PC-3 (cell line): Measurements from ENCODE around the gene POGLUT3. TPM values are rescaled to one million over a fixed set of nuclear protein-coding genes. Genes with fewer than 3 reads are reported as not detected.

Experiments used
- ATAC-seq: fragments of 200-7000 bp; cut with Tn5 transposase; 2 replicates; pipeline ENCODE4 v1.9.1; 2020; ENCODE audit warnings: mild to moderate bottlenecking, moderate library complexity
- BruUV-seq: library from RNA; stranded (reverse); fragments of 400-500 nt; replicated peaks from 2 replicates; lab custom pipeline; 2021; lab: Mats Ljungman, UMichigan
- CTCF ChIA-PET: fragments of 300-600 bp; sonication (Branson Sonifier 250); formaldehyde crosslinking; loops from one replicate; lab custom pipeline; 2022; ENCODE audit warnings: antibody characterized with exemption; lab: Charles Lee
- POLR2A ChIA-PET: fragments of 300-600 bp; sonication (Branson Sonifier 250); formaldehyde crosslinking; loops from one replicate; lab custom pipeline; 2022; ENCODE audit warnings: antibody characterized with exemption; ENCODE audit not compliant: unreplicated experiment; lab: Charles Lee
- DNase-seq: peaks from one replicate; pipeline ENCODE4 v3.0.0-alpha.2; 2015
- H2AFZ ChIP-seq: fragments of 300-600 bp; sonication (generic); 2 replicates; pipeline ENCODE4 v1.6.0; 2016; ENCODE audit warnings: antibody characterized with exemption, low read length
- H3F3A ChIP-seq: fragments of 300-600 bp; sonication (generic); one replicate; pipeline ENCODE4 v1.6.0; 2017; ENCODE audit warnings: antibody characterized with exemption, low read length, control low read depth, mild to moderate bottlenecking; ENCODE audit not compliant: unreplicated experiment
- H3K27ac ChIP-seq: fragments of 300-600 bp; sonication (generic); 2 replicates; pipeline ENCODE4 v1.5.1; 2016; ENCODE audit warnings: mild to moderate bottlenecking, low read length
- H3K27me3 ChIP-seq: fragments of 300-600 bp; sonication (generic); 2 replicates; pipeline ENCODE4 v1.6.1; 2016; ENCODE audit warnings: low read length, mixed read lengths
- H3K36me3 ChIP-seq: fragments of 300-600 bp; sonication (generic); 2 replicates; pipeline ENCODE4 v1.6.1; 2016; ENCODE audit warnings: low read depth, mixed run types, low read length, mixed read lengths
- H3K4me1 ChIP-seq: fragments of 300-600 bp; sonication (generic); 2 replicates; pipeline ENCODE4 v1.5.1; 2016; ENCODE audit warnings: low read length; ENCODE audit not compliant: insufficient read depth
- H3K4me2 ChIP-seq: fragments of 300-600 bp; sonication (generic); 2 replicates; pipeline ENCODE4 v1.6.0; 2016; ENCODE audit warnings: low read length
- H3K4me3 ChIP-seq: fragments of 300-600 bp; sonication (generic); 2 replicates; pipeline ENCODE4 v1.5.1; 2016; ENCODE audit warnings: mild to moderate bottlenecking, low read length, mixed read lengths
- H3K79me2 ChIP-seq: fragments of 300-600 bp; sonication (generic); 2 replicates; pipeline ENCODE4 v1.6.1; 2017; ENCODE audit warnings: low read length, mixed read lengths
- H3K9ac ChIP-seq: fragments of 300-600 bp; sonication (generic); 2 replicates; pipeline ENCODE4 v1.6.0; 2016; ENCODE audit warnings: mild to moderate bottlenecking, low read length
- H3K9me2 ChIP-seq: fragments of 300-600 bp; sonication (generic); replicated peaks from 2 replicates; pipeline ENCODE4 v1.6.1; 2016; ENCODE audit warnings: mixed run types, low read length, mixed read lengths
- H3K9me3 ChIP-seq: fragments of 300-600 bp; sonication (generic); 2 replicates; pipeline ENCODE4 v1.6.1; 2016; ENCODE audit warnings: low read length, mixed read lengths
- H4K20me1 ChIP-seq: fragments of 300-600 bp; sonication (generic); 2 replicates; pipeline ENCODE4 v1.6.1; 2016; ENCODE audit warnings: low read length, mixed read lengths
- CTCF ChIP-seq: fragments of 300-600 bp; sonication (generic); conservative IDR thresholded peaks from 2 replicates; pipeline ENCODE4 v1.5.1; 2017; ENCODE audit warnings: antibody characterized with exemption, low read depth, mild to moderate bottlenecking, low read length
- EZH2 ChIP-seq: fragments of 300-600 bp; sonication (generic); IDR thresholded peaks from one replicate; pipeline ENCODE4 v1.6.1; 2017; ENCODE audit warnings: antibody characterized with exemption, mild to moderate bottlenecking, low read length; ENCODE audit not compliant: unreplicated experiment
- EZH2phosphoT487 ChIP-seq: fragments of 300-600 bp; sonication (generic); IDR thresholded peaks from 2 replicates; pipeline ENCODE4 v1.6.1; 2018; ENCODE audit warnings: mild to moderate bottlenecking, antibody characterized with exemption, low read length, borderline replicate concordance
- intact Hi-C: fragments of 100-400 bp; cut with micrococcal nuclease; formaldehyde crosslinking; loops from 2 replicates; pipeline ENCODE4 v1.9.0; 2023
- total RNA-seq: library from RNA; depleted of rRNA; stranded (reverse); fragments of >200 nt; gene quantifications from 2 replicates; pipeline ENCODE4 v1.2.3, GENCODE V29; 2014

POGLUT3 gene
- total RNA-seq, 1 experiment from 2014 or later, result 36.2 TPM

DNA sequence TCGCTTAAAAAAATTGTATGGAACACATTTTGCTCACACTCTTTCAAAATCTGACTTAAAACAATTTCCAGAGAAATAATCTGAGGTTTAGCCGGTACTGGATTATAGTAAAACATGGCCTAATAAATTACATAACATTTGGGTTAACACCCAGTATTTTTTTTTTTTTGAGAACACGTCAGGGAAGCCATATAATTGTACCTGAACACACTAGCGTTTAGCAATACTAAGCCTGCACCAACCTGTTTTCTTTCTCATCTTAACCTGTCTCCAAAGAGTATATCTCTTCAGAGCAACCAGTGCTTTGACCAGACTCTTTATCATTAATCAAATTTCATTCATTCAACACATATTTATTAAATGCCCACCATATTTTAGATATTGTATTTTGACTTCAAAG, 2.0 kb upstream of the POGLUT3 start:
- Histone ChIP-seq H3K36me3 (no peaks in the 10 kb centered on the region), H3F3A (peaks cover 6% of the 10 kb centered on the region), H3K4me1 (peaks cover 29% of the 10 kb centered on the region), H3K27me3 (no peaks in the 10 kb centered on the region), H2AFZ (no peak overlapping the region), H3K9me2 (no peaks in the 10 kb centered on the region), H3K4me3 (no peak overlapping the region), H3K9ac (no peak overlapping the region), H4K20me1 (no peaks in the 10 kb centered on the region), H3K9me3 (no peaks in the 10 kb centered on the region), H3K27ac (no peak overlapping the region), H3K4me2 (no peak overlapping the region), H3K79me2 (peaks cover 14% of the 10 kb centered on the region)
- no peak for ATAC-seq
- no peak for DNase-seq
- CTCF ChIA-PET, result no interaction called here
- POLR2A ChIA-PET, result no interaction called here
- no peak for TF ChIP-seq EZH2phosphoT487
- TF ChIP-seq CTCF, result no peak
- TF ChIP-seq EZH2, result no peak
- BruUV-seq, result no TSS peak
- intact Hi-C loops, result no loop called here

DNA sequence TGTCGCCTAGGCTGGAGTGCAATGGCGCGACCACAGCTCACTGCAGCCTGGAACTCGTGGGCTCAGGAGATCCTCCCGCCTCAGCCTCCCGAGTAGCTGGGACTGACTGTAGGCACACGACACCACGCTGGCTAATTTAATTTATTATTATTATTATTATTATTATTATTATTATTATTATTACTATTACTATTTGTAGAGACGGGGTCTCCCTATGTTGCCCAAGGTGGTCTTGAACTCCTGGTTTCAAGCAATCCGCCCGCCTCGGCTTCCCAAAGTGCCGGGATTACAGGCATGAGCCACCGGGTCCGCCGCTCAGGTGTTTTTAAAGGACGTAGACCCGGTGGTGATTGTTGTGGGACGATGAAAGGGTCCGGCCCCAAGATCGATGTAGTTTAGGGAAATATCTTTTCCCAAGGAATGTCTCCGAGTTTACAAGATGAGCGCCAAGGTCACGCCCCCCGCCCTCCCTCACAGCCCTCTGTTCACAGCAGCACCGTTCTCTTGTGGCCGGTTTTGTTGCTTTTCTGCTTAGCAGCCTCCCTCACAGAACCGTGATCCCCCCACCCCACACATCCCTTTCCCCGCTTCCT, 728 bp upstream of the POGLUT3 start:
- Histone ChIP-seq H3F3A (peaks cover 6% of the 10 kb centered on the region), H3K9me3 (no peaks in the 10 kb centered on the region), H3K36me3 (no peaks in the 10 kb centered on the region), H3K27ac (peak overlapping the region; percentile 87), H3K4me1 (peaks cover 29% of the 10 kb centered on the region), H3K9me2 (no peaks in the 10 kb centered on the region), H3K4me3 (peak overlapping the region; percentile 68), H3K27me3 (no peaks in the 10 kb centered on the region), H3K9ac (peak overlapping the region; percentile 91), H3K4me2 (peak overlapping the region; percentile 85), H4K20me1 (no peaks in the 10 kb centered on the region), H2AFZ (peak overlapping the region; percentile 91), H3K79me2 (peaks cover 19% of the 10 kb centered on the region)
- no peak for TF ChIP-seq CTCF
- TF ChIP-seq EZH2, result no peak
- TF ChIP-seq EZH2phosphoT487, result no peak
- intact Hi-C loops, result loop anchor here (1.0 to 5.0 kb wide), 3 partner anchors 82 to 277 kb away; partner anchors contain the start of genes ATM, EXPH5 and NPAT
- ATAC-seq (no peak), DNase-seq (no peak)
- no TSS peak for BruUV-seq
- POLR2A ChIA-PET, result no interaction called here
- CTCF ChIA-PET, result no interaction called here

DNA sequence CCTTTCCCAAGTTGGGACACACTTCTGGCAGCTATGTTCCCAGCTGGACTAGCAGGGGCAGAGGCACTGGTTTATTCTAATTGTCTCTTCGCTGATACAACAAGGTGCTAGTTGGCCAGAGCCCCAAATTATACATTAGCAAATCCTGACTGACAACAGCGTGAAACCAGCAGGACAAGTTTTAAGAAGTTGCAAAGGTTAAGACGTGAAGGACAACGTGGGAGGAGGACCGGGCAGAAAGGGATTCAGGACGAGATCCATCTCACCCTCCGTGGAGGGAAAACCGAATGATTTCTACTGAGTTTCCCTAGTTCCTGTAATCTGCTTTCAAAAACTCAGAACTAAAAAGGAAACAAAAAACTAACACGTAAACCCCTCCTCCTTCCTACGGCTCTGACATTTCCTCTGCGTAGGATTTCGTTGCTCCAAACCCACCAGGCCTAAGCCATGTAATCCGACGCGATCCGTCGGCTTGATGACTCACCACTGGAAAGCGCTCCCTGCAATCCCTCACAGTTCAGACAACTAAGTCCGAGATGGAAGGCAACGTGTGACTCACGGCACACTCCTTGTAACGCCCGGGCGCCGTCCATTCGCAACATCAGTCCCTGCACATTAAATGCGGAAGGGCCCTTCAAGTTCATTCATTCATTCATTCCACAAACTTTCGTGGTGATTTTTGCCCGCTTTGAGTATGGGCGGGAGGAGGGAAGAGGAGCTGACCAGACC, 703 bp downstream of the POGLUT3 start:
- CTCF ChIA-PET, result no interaction called here
- peaks cover 22% of the 10 kb centered on the region for H3K79me2 ChIP-seq
- ATAC-seq, result peak; percentile 92

More for the DNA sequence above, 703 bp downstream of the POGLUT3 start:
- TF ChIP-seq CTCF (no peak), EZH2phosphoT487 (no peak), EZH2 (no peak)
- peak overlapping the region; percentile 91 for H3K9ac ChIP-seq
- no peaks in the 10 kb centered on the region for H3K9me2 ChIP-seq
- H3K4me3 ChIP-seq, result peak overlapping the region; percentile 68
- BruUV-seq, result TSS peak; percentile 76
- no peaks in the 10 kb centered on the region for H4K20me1 ChIP-seq
- POLR2A ChIA-PET, result interaction anchor here (0.6 kb wide), 2 partner anchors 44 to 75 kb away, joined by 3 read pairs; no protein-coding TSS in a partner anchor
- DNase-seq, result peak; percentile 99
- H3K4me2 ChIP-seq, result peak overlapping the region; percentile 85
- no peaks in the 10 kb centered on the region for H3K36me3 ChIP-seq
- intact Hi-C loops, result loop anchor here (1.0 to 5.0 kb wide), 4 partner anchors 30 to 275 kb away; partner anchors contain the start of genes ATM, C11orf65, EXPH5 and NPAT
- no peaks in the 10 kb centered on the region for H3K9me3 ChIP-seq
- peak overlapping the region; percentile 87 for H3K27ac ChIP-seq
- peaks cover 6% of the 10 kb centered on the region for H3F3A ChIP-seq
- peak overlapping the region; percentile 91 for H2AFZ ChIP-seq
- H3K27me3 ChIP-seq, result no peaks in the 10 kb centered on the region
- H3K4me1 ChIP-seq, result peaks cover 29% of the 10 kb centered on the region
